DMS153 (cell line): ENCODE measurements around the gene RBKS.
"Not testable (repeated sequence)": the region's sequence is repeated elsewhere in the genome, so short reads cannot be mapped to it uniquely, and the experiment has no call there.

Experiments
- DNase-seq: peaks from one replicate; lab custom pipeline; 2025; lab: John Stamatoyannopoulos, UW

RBKS gene

DNA sequence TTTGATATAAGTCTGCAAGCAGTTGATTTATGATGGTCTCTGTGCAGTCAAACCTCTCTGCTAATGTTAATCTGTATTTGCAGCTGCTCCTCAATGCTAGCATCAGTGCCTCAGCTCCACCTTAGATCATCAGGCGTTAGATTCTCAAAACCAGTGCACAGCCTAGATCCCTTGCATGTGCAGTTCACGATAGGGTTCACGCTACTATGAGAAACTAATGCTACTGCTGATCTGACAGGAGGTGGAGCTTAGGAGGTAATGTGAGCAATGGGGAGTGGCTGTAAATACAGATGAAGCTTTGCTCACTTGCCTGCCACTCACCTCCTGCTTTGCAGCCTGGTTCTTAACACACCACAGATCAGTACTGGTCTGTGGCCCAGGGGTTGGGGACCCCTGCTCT lies 18.4 kb downstream of the RBKS start:
- DNase-seq: no peak

DNA sequence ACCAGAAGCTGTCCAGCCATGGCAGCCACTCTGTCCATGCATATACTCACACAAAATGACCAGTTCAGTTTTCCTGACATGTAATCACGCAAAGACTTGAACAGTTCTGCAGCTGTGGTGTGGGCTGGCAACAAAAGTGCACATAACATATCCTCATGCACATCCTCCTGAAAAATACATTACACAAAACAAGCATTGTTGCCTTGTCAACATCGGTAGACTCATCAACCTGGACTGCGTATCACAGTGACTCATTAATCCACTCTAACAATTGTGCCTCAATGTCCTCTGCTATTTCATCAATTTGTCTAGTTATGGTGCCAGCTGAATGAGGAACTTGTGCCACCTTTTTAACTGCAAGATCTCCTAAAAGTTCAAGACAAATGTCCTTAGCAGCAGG lies 19.5 kb downstream of the RBKS start:
- DNase-seq: no peak

DNA sequence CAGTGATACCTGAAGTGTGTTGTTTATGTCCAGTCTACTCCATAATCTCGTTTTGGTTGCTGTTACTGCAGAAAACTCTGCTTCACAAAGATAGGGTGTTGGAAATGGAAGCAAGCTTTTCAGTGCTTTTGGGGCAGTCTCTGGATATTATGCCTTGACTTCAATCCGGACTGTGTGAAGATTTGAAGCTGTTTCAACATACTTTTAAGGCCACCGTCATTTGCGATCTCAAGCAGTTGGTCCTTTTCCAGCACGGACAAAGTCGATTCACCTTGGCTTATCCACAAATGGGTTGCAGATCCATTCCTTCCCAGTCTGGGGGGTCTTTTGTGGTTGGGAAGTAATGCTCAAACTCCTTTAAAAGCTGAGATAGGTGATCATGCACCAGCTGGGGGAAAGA lies 20.4 kb downstream of the RBKS start:
- no peak for DNase-seq

DNA sequence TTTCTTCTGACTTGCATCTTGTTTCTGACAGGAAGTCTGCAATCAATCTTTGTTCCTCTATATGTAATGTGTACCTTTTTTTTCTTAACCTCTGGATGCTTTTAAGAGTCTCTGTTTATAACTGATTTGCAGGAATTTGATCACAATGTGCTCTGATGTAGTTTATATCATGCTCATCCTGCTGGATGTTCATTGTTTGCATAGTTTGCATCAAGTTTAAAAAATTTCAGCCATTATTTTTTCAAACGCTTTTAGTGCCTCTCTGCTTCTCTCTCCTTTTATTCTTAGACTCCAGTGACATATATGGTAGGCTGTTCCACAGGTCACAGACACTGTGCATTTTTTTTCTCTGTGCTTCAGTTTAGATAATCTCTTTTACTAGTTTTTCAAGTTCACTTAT lies 23.9 kb downstream of the RBKS start:
- DNase-seq: no peak

DNA sequence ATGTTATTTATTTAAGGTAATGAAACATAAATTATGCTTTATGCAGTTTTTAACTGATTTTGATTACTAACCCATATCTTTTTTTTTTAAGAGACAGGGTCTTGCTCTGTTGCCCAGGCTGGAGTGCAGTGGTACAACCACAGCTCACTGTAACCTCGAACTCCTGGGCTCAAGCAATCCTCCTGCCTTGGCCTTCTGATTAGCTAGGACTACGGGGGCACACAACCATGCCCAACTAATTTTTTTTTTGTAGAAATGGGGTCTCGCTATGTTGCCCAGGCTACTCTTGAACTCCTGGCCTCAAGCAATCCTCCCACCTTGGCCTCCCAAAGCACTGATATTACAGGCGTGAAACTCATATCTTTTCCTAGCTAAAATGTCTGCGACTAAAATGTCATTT lies 26.2 kb downstream of the RBKS start:
- DNase-seq: not testable (repeated sequence)

DNA sequence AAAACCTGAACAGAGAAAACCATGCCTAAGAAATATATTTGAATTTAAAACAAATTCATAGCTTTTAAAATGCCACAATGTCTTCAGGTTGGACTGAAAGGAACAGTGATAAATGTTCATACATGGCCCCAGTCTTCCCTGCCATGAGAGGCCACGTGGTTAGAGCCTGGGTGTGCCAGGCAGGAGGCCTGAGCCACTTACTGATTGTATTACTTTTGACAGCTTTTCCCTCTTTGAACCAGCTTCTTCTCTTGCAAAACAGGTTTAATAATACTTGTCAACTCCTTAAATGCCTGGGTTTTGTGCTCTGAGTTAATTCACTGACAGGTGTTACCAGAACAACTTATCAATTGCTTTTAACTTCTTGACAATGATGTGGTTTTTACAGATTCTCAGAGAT lies 27.0 kb downstream of the RBKS start:
- DNase-seq: no peak

DNA sequence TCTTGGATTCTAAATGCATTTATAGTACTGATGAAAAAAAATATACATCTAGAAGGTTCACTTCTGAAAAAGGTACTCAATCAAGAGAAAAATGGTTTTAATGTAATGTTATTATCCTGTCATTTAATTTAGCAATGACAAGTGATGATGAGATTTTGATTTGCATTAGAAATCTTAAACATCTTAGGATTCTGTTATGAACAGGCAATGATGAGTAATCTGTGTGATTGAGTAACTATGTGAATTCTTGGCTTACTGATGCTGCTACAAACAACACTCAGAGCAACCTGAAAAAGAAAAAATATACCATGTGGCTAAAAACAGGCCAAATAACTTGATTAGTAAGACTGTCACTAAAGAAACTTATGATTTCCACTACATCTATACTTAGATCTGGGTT lies 30.1 kb downstream of the RBKS start:
- no peak for DNase-seq

DNA sequence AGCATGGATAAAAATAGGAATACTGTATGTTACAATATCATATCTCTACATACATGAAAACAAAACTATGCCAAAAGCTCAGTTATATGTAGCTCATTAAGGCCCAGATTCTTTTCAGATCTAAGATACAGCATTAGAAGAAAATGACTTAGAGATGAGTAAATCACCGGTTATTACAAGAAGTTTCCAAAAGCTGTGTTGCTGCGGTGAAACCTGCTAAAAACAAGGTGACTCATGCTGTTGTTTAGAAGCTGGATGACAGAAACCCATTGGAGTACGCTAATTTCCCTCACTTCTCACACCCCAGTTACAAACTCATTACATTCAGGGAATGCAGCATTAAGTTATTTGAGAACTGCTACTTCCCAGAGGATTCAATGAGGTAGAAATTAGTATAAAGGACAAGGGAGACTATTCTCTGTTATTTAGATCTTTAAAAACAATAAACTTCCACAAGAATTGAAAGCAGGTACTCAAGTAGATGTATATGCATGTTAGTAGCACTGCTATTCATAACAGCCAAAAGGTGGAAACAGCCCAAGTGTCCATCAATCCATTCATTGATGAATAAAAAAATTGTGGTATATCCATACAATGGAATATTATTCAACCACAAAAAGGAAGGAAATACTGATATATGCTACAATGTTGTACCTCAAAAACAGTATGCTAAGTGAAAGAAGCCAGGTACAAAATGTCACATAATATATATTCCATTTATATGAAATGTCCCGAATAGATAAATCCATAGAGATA lies 32.6 kb downstream of the RBKS start:
- no peak for DNase-seq

DNA sequence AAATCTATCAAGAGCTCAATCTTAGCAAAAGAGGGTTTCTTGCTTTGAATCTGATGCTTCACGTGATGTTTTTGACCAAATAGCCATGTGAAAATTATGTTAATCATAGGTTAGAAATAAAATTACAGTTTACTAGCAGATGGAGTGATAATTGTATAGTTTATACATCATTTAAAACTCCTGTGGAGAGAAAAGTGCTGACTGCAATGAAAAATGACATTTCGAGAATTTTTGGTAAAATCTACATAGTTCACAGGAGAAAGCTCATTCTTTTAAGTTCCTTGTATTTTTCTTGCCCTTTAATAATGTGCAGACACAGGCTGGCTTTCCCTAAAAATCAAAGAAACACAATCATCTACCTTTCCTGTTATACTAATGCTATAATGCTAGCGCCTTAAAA lies 33.2 kb downstream of the RBKS start:
- no peak for DNase-seq

DNA sequence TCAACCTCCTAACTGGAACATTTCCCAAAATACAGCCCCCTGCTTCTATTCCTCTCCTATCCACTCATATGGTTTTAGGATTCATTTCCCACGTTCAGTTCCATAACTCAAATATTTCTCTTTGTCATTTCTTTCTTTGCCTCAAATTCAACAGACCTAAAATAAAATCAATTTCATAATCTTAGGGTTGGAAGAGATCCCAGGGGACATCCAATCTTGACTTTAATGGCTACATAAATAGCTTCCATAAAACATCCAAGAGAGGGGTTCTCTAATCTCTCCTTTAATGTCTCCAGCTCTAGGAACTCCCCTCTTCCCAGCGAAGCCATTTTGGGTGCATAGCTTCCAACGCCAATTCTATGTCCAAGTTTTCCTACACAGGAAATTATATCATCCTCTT lies 33.8 kb downstream of the RBKS start:
- no peak for DNase-seq

DNA sequence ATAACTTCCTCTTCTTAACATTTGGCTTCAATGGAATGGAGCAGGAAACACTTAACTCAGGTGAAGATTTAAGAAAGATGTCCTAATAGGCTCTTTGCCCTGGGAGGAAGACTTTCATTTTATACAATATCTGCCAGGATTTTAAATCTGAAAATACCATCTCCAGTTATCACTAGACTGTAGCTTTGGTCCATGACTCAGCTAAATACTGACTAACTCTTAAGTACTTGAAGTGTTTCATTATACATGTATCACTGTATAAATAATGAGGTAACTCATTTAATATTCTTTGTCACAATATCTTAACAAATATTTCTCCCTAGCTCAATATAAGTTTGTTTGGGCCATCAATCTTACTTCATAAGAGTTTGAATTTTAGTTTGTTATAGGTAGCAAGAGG lies 34.7 kb downstream of the RBKS start:
- DNase-seq: no peak

DNA sequence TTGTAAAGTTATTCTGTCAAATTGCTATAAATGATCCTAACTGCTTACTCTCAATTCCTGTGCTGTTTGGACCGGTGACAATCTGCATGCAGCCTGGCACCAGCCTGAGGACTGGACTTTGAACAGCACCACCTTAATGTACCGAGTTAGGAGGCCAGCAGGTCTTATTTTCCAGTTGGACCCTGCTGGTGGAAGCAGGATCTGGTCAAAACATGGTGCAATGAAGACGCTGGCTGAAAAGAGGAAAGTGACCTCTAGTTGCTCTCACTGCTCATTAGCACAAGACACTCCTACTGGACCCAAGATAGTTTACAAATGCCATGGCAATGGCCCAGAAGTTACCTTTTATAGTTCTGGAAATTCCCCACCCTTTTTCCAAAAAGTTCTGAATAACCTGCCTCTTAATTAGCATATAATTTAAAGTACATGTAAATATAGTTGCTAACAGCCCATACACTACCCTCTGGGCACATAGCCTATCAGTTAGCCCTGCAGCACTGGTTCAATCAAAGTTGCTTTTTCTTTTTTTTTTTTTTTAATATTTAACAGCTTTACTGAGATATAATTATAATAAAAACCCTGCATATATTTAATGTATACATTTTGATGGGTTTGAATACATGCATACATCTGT lies 35.8 kb downstream of the RBKS start:
- no peak for DNase-seq

DNA sequence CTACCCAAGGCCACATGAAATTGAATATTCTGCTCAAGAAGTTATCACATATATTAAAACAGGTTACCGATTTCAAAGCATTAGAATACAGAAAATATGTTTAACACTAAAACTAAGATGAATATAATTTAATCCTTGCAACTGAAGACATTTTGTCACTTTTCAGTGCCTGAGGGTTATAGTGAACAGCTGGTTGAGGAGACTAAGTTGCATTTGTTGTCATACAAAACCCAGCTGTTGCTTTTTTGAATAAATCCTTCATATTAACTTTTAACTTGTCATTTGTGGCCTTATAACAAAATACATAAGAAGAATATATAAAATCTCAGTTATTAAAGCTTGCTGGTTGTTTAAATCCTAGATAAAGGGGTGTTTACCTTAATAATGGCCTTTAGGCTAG lies 37.5 kb downstream of the RBKS start:
- DNase-seq: no peak

DNA sequence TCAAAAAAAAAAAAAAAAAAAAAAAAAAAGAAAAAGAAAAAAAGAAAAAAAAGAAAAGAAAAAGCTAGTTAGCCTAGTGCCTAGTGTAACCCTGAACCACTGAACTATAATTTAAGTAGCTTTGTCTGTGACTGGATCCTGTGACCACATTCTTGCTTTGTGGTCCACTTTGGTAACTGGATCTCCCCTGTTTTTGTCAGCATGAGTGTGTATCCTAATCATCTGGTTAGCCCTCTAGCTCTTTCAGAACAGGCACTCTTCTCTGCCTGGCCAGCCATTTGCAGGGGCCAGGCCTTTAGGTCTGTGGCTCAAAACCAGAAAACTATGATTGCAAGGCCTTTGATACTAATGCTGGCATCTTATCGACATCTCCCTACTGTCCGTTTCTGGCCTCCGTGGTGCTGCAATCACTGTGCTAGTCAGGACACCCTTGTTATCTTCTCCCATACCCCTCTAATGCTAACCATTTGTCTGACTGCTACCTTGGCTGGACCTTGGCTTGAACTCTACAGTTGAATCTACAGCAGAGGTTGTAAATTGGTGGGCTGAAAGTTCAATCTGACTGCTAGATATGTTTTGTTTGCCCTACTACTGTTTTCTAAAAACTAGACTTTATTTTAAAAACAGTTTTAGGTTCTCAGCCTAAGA lies 40.5 kb downstream of the RBKS start:
- DNase-seq: no peak

DNA sequence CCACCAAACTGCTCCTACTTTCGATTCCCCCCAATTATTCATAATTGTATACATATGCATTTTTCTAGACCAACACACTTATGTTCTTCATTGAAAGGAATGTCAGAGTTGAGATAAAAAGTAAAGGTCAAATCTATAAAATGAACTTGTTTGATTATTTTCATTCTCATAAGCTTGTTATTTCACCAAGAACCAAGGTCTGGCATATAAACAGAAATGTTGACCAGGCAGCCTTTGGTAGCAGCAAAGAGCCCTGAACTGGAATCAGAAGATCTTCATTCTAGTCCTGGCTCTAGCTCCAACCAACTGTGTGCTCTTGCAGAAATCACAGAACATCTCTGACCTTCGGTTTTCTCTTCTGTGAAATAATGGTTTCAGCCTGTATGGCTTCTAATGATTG lies 42.9 kb downstream of the RBKS start:
- no peak for DNase-seq

DNA sequence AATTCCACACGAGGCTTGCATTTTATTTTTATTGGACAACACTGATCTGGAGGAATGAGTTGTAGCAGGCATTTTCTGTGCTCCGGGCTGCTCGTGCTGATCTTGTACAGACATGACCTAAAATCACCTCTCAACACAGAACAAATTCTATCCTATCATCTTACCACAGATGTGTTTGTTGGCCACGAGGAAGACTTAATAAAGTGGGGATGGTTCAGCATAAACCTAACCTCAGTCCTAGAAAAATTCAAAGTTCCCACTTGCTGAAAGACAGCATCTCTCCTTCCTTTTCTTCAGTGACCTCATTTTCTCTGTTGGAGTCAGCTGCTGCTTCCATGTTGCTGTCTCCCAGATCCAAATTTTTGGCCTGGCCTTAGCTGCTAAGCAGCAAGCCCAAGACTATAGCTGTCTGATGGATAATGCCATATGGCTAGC lies 45.3 kb downstream of the RBKS start:
- DNase-seq: no peak

DNA sequence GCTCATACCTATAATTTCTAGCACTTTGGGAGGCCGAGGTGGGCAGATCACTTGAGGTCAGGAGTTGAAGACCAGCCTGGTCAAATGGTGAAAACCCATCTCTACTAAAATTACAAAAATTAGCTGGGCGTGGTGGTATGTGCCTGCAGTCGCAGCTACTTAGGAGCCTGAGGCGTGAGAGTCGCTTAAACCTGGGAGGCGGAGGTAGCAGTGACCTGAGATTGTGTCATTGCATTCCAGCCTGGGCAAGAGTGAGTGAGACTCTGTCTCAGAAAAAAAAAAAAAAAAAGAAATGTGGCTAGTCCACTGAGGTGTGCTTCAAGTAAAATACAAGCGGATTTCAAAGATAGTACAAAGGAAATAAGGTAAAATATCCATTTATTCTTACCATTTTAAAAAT lies 46.2 kb downstream of the RBKS start:
- DNase-seq: no peak

DNA sequence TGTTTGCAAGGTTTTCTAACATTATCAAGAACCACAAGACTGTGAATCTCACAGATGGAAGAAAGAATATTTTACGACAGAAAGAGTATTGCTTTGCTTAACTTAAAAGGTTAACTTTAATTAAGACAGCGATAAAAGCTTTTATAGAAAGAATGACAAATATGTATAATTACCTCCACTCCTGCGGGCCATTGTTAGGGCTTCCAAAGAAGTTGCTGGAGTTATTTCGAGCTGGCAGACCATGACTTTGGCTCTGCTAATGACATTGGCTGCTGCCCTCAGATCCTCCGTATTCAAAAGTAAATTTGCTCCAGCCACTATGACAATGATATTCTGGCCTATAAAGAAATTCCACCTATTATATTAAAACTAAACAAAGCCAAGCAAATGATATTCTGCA lies 47.3 kb downstream of the RBKS start:
- no peak for DNase-seq

DNA sequence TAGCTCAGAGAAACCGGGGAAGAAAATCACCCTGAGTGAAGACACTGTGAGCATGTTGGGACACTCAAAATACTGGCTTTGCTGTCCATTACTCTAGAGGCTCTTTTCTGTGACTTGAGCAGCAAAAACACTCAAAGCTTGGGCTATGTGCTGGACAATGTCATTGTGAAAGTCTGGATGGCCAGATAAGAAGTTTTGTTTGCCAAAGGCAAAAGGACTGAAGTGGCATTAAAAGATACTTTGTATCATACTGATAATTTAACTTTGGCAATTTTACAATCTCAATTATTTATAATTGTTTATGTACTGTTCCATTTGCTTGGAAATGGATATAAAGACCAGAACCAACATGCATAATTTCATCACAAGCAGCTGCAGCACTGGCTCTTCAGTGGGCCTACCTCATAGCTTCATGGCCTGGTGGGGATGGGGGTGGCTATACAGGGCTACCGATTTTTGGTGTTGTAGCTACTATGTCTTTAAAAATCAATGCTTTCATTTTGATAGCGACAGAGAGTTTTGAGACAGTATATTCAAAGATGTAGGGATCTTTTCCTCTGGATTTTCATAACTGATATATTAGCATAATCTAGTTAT lies 51.1 kb downstream of the RBKS start:
- DNase-seq: no peak

DNA sequence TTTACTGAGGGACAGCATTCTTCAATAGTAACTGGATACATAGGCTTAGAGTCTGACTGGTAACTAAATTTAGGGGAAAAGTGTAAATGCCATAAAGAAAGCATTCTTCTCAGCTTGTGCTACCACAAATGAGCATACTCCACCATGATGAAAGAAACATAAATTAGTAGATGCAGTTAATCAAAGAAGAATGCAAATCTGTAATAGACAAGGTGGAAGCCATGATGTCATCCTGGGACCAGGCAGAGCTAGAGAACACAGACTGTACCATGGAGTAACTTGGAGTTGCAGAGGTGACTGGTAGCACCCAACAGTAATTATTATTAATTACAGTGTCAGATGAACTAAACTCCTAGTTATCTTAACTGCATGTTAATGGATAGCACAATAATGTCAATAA lies 51.7 kb downstream of the RBKS start:
- no peak for DNase-seq

DNA sequence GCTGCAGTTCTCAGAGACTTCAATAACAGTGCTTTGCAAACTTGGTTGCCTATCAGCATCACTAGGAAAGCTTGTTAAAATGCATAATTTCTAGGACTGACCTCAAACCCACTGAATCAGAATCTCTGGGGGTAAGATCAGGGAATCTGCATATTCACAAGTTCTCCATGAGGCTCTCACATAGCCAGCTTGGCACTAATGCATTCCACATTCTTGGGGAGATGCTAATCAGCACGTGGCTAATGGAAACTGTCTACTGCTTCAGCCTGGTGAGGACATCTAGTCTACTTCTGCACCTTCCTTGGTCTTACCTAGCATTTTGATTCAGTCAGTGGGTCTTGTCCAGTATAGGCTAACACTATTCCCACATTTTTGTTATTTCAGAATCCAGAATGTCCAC lies 56.3 kb downstream of the RBKS start:
- DNase-seq: no peak

DNA sequence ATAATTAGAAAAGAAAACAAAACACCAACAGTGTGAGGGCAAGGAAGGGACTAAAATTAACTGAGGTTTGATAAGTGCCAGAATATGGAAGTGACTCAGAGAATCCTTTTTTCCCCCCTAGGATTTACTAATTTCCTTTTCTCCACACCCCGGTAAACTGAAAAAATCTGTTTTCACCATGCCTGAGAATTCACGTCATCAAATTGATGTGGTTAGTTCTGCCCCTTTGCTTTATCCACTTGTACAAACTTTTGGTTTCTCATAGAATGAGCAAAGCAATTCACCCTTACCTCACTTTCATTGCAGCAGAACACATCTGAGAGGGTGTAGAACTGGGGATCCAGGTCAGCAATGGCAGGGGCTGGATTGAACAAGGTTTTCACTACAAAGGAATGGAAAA lies 57.8 kb downstream of the RBKS start:
- DNase-seq: no peak
